ENCODE results near the gene SMAP1.

The SMAP1 gene

GRCh38 chr6:70843328-70843918 is 175.7 kb downstream of the SMAP1 start:
- no peak for DNase-seq (ENCODE audit: low spot score)

- DNase-seq (ENCODE audit: low spot score), result no peak
Observed at GRCh38 chr6:70844301-70844700, 176.6 kb downstream of the SMAP1 start.

GRCh38 chr6:70846207-70846835 is 178.6 kb downstream of the SMAP1 start:
- no peak for DNase-seq (ENCODE audit: low spot score)

- peak; percentile 58 for DNase-seq (ENCODE audit: low spot score)
Observed at GRCh38 chr6:70847106-70848084, 179.7 kb downstream of the SMAP1 start.

- DNase-seq (ENCODE audit: low spot score), result no peak
Observed at GRCh38 chr6:70849348-70850069, 181.8 kb downstream of the SMAP1 start.

GRCh38 chr6:70852667-70853246 is 185.1 kb downstream of the SMAP1 start:
- no peak for DNase-seq (ENCODE audit: low spot score)

GRCh38 chr6:70857387-70858077 is 189.8 kb downstream of the SMAP1 start:
- DNase-seq (ENCODE audit: low spot score), result no peak

GRCh38 chr6:70860045-70860444 is 192.4 kb downstream of the SMAP1 start:
- peak; percentile 76 for DNase-seq (ENCODE audit: low spot score)

- no peak for DNase-seq (ENCODE audit: low spot score)
Observed at GRCh38 chr6:70860920-70861319, 193.2 kb downstream of the SMAP1 start.

- DNase-seq (ENCODE audit: low spot score), result no peak
Observed at GRCh38 chr6:70863343-70863742, 195.7 kb downstream of the SMAP1 start.

- DNase-seq (ENCODE audit: low spot score), result no peak
Observed at GRCh38 chr6:70864401-70864800, 196.7 kb downstream of the SMAP1 start.

GRCh38 chr6:70872469-70872868 is 204.8 kb downstream of the SMAP1 start:
- no peak for DNase-seq (ENCODE audit: low spot score)

- DNase-seq (ENCODE audit: low spot score), result no peak
Observed at GRCh38 chr6:70874181-70874913, 206.7 kb downstream of the SMAP1 start.

GRCh38 chr6:70879496-70879895 is 211.8 kb downstream of the SMAP1 start:
- no peak for DNase-seq (ENCODE audit: low spot score)

GRCh38 chr6:70884074-70884983 is 216.6 kb downstream of the SMAP1 start:
- DNase-seq (ENCODE audit: low spot score), result peak; percentile 76

- DNase-seq (ENCODE audit: low spot score), result no peak
Observed at GRCh38 chr6:70886071-70886470, 218.4 kb downstream of the SMAP1 start.

GRCh38 chr6:70886661-70887060 is 219.0 kb downstream of the SMAP1 start:
- no peak for DNase-seq (ENCODE audit: low spot score)

GRCh38 chr6:70889270-70889669 is 221.6 kb downstream of the SMAP1 start:
- DNase-seq (ENCODE audit: low spot score), result no peak

- DNase-seq (ENCODE audit: low spot score), result peak; percentile 59
Observed at GRCh38 chr6:70894001-70894400, 226.3 kb downstream of the SMAP1 start.
